ENCODE results near the gene GPR183.

DNA sequence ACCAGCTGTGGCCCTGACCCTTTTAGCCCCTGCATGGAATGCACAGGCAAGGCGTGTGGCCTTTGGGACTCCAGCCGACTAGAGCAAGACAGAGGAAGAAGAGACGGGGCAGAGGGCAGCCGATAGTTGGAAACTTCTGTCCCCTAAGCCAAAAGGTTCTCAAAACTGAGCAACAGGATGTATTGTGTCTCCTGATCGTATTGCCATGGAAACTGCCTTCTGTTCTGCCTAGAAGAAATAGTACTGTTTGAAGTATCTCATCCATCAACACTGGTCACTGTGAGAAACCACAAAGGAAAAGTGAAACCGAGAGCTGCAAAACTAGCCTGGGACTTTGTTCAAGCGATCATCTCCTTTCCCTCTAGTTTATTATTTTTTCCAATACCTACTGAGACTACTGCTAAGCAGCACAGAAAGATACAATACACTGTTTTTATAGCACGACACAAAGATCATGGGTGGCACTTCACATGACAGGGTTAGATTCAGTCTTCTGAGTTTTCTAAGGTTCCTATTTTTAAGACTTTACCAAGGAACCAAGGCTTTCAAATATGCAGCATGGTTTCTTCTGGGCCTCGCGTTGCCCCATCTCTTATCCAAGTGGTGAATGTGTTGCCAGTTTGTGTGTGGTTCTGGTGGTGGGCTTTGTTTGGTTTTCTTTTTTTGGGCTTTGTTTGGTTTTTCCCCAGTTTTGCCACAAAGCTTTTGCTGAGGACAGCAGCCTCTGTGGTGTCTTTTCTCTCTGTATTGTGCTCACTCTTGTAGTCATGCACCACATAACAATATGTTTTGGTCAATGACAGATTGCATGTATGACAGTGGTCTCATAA lies 49.3 kb upstream of the GPR183 start:
- TF ChIP-seq, protein P1, sequence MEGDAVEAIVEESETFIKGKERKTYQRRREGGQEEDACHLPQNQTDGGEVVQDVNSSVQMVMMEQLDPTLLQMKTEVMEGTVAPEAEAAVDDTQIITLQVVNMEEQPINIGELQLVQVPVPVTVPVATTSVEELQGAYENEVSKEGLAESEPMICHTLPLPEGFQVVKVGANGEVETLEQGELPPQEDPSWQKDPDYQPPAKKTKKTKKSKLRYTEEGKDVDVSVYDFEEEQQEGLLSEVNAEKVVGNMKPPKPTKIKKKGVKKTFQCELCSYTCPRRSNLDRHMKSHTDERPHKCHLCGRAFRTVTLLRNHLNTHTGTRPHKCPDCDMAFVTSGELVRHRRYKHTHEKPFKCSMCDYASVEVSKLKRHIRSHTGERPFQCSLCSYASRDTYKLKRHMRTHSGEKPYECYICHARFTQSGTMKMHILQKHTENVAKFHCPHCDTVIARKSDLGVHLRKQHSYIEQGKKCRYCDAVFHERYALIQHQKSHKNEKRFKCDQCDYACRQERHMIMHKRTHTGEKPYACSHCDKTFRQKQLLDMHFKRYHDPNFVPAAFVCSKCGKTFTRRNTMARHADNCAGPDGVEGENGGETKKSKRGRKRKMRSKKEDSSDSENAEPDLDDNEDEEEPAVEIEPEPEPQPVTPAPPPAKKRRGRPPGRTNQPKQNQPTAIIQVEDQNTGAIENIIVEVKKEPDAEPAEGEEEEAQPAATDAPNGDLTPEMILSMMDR (conservative IDR thresholded peaks at IDR 0.05 in 1 of 2, IDR thresholded peaks at IDR 0.05 in 1 of 2; ENCODE audit: extremely low read depth in 1 of 2, insufficient read depth in 1 of 2, low read depth in 1 of 2, low read length in 2 of 2) = no peak
- TF ChIP-seq EZH2 (IDR thresholded peaks at IDR 0.05; ENCODE audit: borderline replicate concordance, low read length) = no peak

Data from mammary epithelial cell (primary cell).